GM21526 (cell line): ENCODE data around the gene SLC34A2.

Experiments
- ATAC-seq: cut with Tn5 transposase; IDR thresholded peaks from one replicate; pipeline ENCODE4 v1.9.1; 2021; ENCODE audit warnings: moderate library complexity; ENCODE audit not compliant: unreplicated experiment, low FRiP score

The SLC34A2 gene

GRCh38 chr4:25712611-25713010 is 57.0 kb downstream of the SLC34A2 start:
- ATAC-seq = no peak

- no peak for ATAC-seq
Measured at GRCh38 chr4:25713812-25714211, 58.2 kb downstream of the SLC34A2 start.

- ATAC-seq = no peak
Measured at GRCh38 chr4:25722964-25723363, 67.3 kb downstream of the SLC34A2 start.

- ATAC-seq = no peak
Measured at GRCh38 chr4:25723409-25723808, 67.8 kb downstream of the SLC34A2 start.

GRCh38 chr4:25725870-25726269 is 70.2 kb downstream of the SLC34A2 start:
- no peak for ATAC-seq

GRCh38 chr4:25727711-25728493 is 72.3 kb downstream of the SLC34A2 start:
- no peak for ATAC-seq
